OCI-LY1 (cell line): ENCODE data around the gene LRRC4B.

Source experiments
- CTCF ChIP-seq: fragments of 200-600 bp; sonication (generic), shearing (Covaris generic); IDR thresholded peaks from 2 replicates; pipeline ENCODE4 v1.5.1; 2017; ENCODE audit warnings: mild to moderate bottlenecking, antibody characterized with exemption, low read length, moderate library complexity, mixed read lengths
- EZH2 ChIP-seq: fragments of 200-600 bp; sonication (generic), shearing (Covaris generic); IDR thresholded peaks from 2 replicates; pipeline ENCODE4 v1.8.0; 2017; ENCODE audit warnings: borderline replicate concordance, mixed run types, mild to moderate bottlenecking, antibody characterized with exemption, low read length, moderate library complexity, mixed read lengths

- no peak for TF ChIP-seq CTCF
- no peak for TF ChIP-seq EZH2
Observed at GRCh38 chr19:50475101-50475568, 93.1 kb downstream of the LRRC4B start.
